Measurements from ENCODE around the gene RPL36. TPM values are rescaled to one million over a fixed set of nuclear protein-coding genes. Genes with fewer than 3 reads are reported as not detected.
A peak's percentile ranks its signal among the peaks of the same experiment; 100 is the strongest.
"Not testable (repeated sequence)": the region's sequence is repeated elsewhere in the genome, so short reads cannot be mapped to it uniquely, and the experiment has no call there.

RPL36 gene
- total and polyA plus RNA-seq, 10 donors, result 294 to 2,825 (median 805) TPM

DNA sequence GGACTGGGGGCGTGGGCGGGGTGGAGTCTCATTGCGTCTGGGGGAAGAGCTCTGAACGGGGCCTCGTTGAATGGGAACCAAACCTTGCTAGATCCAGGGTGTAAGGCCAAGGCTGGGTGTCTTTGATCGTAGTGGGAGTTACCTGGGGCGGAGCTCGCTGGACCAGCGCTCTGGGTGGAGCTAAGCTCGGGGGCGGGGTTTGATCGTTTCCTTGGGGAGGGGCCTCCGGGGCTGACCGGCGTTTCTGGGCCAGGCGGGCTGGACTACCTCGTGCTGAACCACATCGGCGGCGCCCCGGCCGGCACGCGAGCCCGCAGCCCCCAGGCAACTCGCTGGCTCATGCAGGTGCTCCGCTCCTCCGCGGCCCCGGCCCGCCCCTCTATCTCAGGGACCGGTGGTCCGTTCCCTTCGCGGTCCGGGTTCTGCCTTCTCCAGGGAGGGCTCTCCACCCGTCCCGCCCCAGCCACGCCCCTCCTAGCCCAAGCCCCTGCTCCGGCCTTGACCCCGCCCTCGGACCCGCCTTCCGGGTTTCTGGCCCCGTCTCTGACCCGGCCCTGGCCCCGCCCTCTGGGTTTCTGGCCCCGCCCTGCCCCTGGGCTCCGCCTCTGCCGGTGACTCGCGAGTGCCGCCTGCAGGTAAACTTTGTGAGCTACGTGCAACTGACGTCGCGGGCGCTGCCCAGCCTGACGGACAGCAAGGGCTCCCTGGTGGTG lies 3.3 kb upstream of the RPL36 start:
- H3K27ac ChIP-seq, result peak overlapping the region; percentile 67 to 95 (median 91)
- intact Hi-C loops (cut with DNase I; ENCODE audit: low total_unique reads), result no loop called here
- no peaks in the 10 kb centered on the region for H3K9me3 ChIP-seq
- peak overlapping the region; percentile 55 to 91 (median 71) for H3K4me3 ChIP-seq
- TF ChIP-seq POLR2A (IDR thresholded peaks at IDR 0.05) (peak in 1 of 3 donors; percentile 25), POLR2AphosphoS5 (IDR thresholded peaks at IDR 0.05) (peak; percentile 9 to 81 (median 69))
- TF ChIP-seq, protein P1, sequence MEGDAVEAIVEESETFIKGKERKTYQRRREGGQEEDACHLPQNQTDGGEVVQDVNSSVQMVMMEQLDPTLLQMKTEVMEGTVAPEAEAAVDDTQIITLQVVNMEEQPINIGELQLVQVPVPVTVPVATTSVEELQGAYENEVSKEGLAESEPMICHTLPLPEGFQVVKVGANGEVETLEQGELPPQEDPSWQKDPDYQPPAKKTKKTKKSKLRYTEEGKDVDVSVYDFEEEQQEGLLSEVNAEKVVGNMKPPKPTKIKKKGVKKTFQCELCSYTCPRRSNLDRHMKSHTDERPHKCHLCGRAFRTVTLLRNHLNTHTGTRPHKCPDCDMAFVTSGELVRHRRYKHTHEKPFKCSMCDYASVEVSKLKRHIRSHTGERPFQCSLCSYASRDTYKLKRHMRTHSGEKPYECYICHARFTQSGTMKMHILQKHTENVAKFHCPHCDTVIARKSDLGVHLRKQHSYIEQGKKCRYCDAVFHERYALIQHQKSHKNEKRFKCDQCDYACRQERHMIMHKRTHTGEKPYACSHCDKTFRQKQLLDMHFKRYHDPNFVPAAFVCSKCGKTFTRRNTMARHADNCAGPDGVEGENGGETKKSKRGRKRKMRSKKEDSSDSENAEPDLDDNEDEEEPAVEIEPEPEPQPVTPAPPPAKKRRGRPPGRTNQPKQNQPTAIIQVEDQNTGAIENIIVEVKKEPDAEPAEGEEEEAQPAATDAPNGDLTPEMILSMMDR (IDR thresholded peaks at IDR 0.05 in 8 of 11, conservative IDR thresholded peaks at IDR 0.05 in 3 of 11), result peak; percentile 72 to 94 (median 85)
- H3K27me3 ChIP-seq (replicated peaks in 1 of 7), result no peaks in the 10 kb centered on the region
- peaks cover 0 to 6% (median 2%) of the 10 kb centered on the region in 6 donors for H3K36me3 ChIP-seq
- WGBS, 5 donors, result 0 to 1% (median 1%) methylated on average over 31 to 59 of the region's 59 CpGs
- DNase-seq, result peak; percentile 100
- H3K4me1 ChIP-seq, result peaks cover 11 to 56% (median 39%) of the 10 kb centered on the region in 6 donors

DNA sequence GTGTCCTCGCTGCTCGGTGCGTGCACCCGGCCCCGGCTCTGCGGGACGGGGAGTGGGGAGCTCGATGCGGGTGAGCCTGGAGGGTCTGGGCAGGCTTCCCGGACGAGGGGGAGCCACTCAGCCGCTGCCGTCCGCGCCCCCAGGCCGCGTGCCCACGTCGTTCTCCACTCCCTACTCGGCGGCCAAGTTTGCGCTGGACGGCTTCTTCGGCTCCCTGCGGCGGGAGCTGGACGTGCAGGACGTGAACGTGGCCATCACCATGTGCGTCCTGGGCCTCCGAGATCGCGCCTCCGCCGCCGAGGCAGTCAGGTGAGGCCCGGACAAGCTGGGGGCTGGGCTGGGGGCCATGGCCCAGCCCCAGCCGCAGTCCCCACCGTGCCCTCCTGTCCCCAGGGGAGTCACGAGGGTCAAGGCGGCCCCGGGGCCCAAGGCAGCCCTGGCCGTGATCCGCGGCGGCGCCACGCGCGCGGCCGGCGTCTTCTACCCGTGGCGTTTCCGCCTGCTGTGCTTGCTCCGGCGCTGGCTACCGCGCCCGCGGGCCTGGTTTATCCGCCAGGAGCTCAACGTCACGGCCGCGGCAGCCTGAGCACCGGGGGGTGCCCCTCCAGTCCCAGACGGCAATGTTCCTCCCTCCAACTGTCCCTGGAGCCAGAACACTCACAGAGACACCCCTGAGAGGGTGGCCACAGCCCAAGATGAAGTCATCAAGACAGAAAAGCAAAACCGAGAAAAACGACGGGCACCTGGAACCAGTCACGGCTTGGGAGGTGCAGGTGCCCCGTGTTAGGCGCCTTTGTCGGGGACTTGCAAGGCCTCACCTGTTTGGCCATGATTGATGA lies 2.5 kb upstream of the RPL36 start:
- Histone ChIP-seq H3K36me3 (peaks cover 0 to 14% (median 10%) of the 10 kb centered on the region in 6 donors), H3K4me3 (peak overlapping the region; percentile 55 to 91 (median 71)), H3K9me3 (no peaks in the 10 kb centered on the region), H3K27me3 (replicated peaks in 1 of 7) (no peaks in the 10 kb centered on the region), H3K4me1 (peaks cover 15 to 63% (median 47%) of the 10 kb centered on the region in 6 donors), H3K27ac (peak overlapping the region; percentile 16 to 95 (median 91))
- 48 to 70% (median 58%) methylated on average over 46 to 76 of the region's 76 CpGs for WGBS, 5 donors
- no peak for TF ChIP-seq POLR2AphosphoS5 (IDR thresholded peaks at IDR 0.05)
- TF ChIP-seq, protein P1 (IDR thresholded peaks at IDR 0.05 in 8 of 11, conservative IDR thresholded peaks at IDR 0.05 in 3 of 11), result peak in 4 of 11 experiments; percentile 11 to 35 (median 23)
- DNase-seq, result no peak
- intact Hi-C loops (cut with DNase I; ENCODE audit: low total_unique reads), result no loop called here

DNA sequence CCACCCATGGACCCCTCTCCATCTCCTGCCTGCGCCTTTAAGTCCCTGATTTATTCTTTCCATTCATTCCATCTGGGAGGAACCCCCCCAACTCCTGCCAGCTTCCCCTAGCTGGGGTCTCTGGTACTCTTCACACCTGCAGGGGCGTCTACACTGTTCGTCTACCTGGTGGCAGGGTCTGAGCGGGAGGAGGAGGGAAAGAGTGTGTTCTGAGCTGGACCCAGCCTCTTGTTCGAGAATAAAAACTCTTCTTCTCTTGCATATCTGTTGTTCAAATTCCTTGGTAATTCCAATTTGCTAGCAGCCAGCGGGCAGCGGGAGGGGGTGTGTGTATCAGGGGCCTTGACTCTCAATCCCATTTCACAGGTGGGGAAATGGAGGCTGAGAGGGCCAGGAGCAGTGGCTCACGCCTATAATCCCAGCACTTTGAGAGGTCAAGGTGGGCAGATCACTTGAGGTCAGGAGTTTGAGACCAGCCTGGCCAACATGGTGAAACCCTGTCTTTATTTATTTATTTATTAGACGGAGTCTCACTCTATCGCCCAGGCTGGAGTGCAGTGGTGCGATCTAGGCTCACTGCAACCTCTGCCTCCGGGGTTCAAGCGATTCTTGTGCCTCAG lies 1.7 kb upstream of the RPL36 start:
- H3K27me3 ChIP-seq (replicated peaks in 1 of 7); intact Hi-C loops (cut with DNase I; ENCODE audit: low total_unique reads); H3K27ac ChIP-seq; H3K9me3 ChIP-seq; H3K4me3 ChIP-seq: not testable (repeated sequence)
- peak; percentile 69 for DNase-seq
- H3K36me3 ChIP-seq, result peaks cover 0 to 22% (median 18%) of the 10 kb centered on the region in 6 donors
- WGBS, 5 donors, result 94 to 98% (median 94%) methylated on average over 13 of the region's 13 CpGs
- H3K4me1 ChIP-seq, result peaks cover 15 to 71% (median 55%) of the 10 kb centered on the region in 6 donors

DNA sequence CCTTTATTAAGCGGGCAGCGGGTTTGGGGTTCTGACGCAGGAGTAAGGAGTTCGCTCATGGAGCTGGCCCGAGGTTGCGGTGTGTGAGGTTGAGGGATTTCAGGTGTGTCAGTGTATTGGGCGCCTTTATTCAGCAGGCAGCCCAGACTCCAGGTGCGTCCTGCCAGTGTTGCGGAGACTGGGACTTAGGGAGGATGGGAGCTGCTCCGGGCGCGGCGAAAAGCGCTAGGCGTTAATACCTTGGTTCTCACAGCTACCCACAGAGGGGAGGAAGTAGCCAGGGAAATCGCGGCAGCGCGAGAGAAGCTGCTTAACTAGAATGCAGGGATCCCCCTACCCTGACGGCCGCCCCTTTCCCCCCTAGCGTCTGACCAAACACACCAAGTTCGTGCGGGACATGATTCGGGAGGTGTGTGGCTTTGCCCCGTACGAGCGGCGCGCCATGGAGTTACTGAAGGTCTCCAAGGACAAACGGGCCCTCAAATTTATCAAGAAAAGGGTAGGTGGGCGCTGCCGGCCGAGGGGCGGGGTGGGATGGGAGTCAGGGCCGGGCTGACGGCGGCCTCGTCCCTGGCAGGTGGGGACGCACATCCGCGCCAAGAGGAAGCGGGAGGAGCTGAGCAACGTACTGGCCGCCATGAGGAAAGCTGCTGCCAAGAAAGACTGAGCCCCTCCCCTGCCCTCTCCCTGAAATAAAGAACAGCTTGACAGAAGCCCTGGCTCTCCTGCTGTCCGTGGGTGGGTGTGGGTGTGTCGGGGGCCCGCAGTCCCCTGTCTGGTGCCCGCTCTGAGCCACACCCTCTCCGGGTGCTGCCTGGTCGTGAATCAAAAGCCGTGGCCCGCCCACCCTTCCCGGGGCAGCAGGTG lies 1.1 kb downstream of the RPL36 start:
- 0 to 4% (median 4%) methylated on average over 32 to 54 of the region's 54 CpGs for WGBS, 5 donors
- TF ChIP-seq, protein P1 (IDR thresholded peaks at IDR 0.05 in 8 of 11, conservative IDR thresholded peaks at IDR 0.05 in 3 of 11), result no peak
- TF ChIP-seq POLR2AphosphoS5 (IDR thresholded peaks at IDR 0.05) (peak; percentile 45 to 79 (median 72)), POLR2A (IDR thresholded peaks at IDR 0.05) (no peak)
- H3K27me3 ChIP-seq (replicated peaks in 1 of 7), result no peaks in the 10 kb centered on the region

More for the DNA sequence above, 1.1 kb downstream of the RPL36 start:
- no peaks in the 10 kb centered on the region for H3K9me3 ChIP-seq
- intact Hi-C loops (cut with DNase I; ENCODE audit: low total_unique reads), result no loop called here
- H3K36me3 ChIP-seq, result peaks cover 4 to 50% (median 46%) of the 10 kb centered on the region in 6 donors
- H3K4me1 ChIP-seq, result peaks cover 15 to 76% (median 58%) of the 10 kb centered on the region in 6 donors
- DNase-seq, result peak; percentile 89
- H3K27ac ChIP-seq, result peak overlapping the region; percentile 90 to 94 (median 93)
- H3K4me3 ChIP-seq, result peak overlapping the region; percentile 65 to 93 (median 80)
